HG03575 (cell line): ENCODE data around the gene IDUA.

Experiments used
- ATAC-seq: cut with Tn5 transposase; IDR thresholded peaks from one replicate; pipeline ENCODE4 v1.9.1; 2021; ENCODE audit not compliant: unreplicated experiment, insufficient number of reproducible peaks, low FRiP score; ENCODE audit errors: extremely low read depth

Gene IDUA

GRCh38 chr4:1009542-1010394, 22.9 kb downstream of the IDUA start:
- ATAC-seq = no peak

GRCh38 chr4:1010395-1011021, 23.7 kb downstream of the IDUA start:
- no peak for ATAC-seq

DNA sequence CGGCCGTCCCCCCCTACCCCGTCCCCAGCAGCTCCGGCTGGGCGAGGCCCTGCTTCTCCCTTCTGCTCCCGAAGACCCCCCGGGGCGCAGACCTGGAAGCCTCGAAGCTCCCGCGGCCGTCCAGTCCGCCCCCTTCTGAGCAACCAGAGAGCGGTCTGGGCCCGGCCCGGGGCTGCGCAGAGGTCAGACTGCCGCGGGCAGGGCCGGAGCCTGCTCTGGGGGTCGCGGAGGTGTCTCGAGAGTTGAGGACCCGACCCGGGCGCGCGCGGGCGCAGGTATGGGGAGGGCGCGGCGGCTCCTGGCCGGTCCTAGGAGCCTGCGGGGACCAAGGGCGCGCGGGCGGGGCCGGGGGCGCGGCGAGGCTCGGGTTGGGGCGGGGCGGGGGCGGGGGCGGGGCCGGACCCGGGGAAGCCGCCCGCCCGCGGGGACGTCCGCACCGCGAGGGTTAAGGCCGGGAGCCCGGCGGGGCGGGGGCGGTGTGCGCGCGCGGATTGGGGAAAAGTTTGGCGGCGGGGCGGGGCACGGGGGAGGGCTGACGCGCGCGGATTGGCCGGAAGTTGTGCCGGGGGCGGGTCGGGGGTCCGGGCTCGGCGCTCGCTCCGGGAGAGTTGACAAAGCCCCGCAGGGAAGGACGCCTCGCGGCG, 24.3 kb downstream of the IDUA start, which contains the start of gene FGFRL1:
Gene FGFRL1, plus strand, starts transcription at position 605 of the 644 bp plus-strand sequence. CDS start 860 bp downstream, outside the sequence.
- ATAC-seq = no peak

GRCh38 chr4:1011666-1012033, 24.8 kb downstream of the IDUA start:
- no peak for ATAC-seq

DNA sequence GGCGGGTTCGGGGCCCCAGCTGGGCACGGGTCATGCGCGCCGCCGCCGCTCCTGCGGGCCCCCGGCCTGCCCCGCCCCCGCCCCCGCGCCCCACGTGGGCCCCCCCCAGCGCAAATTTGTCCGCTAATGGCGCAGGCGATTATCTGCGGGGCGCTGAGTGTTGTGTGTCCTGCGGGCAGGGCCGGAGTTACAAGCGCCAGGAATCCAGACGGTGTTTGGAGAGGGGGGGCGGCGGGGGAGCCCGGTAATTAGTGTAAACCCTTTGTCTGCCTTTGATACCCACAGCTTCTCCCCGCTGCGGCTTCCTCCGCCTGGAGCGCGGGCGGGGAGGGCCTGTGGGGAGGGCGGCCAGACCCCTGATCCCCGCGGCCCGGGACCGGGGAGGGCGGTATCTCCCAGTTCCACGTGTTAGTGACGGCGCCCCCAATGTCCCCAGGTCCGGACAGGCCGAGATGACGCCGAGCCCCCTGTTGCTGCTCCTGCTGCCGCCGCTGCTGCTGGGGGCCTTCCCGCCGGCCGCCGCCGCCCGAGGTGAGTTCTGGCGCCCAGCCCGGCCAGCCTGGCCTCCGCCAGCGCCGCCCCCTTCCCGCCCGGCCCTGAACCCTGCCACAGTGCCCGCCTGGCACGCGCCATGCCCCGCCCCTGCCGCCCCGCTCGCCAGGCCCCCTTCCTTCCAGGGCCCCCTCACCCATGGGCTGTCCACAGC, 25.3 kb downstream of the IDUA start:
- ATAC-seq = no peak

DNA sequence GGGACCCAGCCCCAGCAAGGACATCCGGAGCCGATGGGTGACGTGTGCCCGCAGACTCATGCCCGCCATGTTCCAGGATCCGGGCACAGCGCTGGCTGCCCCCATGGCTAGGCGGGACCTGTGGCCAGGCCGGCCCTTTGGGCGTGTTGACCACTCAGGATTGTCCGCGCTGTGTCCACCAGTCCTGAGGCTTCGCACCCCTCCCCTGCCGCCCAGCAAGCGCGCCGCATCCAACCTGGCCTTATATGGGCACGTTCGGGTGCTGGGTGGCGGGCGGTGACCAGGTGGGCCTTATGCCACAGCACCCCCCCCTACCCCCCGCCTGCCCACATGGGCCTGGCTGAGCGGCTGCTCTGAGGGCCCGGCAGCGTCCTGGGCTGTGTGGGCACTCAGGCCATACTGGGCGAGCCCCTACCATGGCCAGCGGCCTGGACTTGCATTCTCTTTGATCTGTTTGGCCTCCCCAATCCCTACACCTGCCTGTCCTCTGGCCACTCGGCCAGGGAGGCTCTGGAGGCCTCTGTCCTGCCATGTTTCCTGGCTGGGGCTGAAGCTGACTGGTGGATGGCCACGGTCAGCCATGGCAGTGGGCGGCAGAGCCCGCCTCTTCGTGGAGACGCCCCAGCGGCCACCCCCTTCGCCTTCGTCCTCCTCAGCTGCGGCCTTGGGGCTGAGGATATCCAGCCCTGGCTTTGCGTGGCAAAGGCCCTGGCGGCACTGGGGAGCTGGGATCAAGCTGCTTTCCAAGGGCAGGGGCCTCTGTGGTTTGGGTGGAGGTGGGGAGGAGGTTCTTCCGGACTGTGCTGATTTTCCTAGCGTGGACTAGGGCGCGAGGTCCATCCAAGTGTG, 26.6 kb downstream of the IDUA start:
- ATAC-seq = no peak

- no peak for ATAC-seq
These were observed 27.7 kb downstream of the IDUA start for GRCh38 chr4:1014291-1015167.

GRCh38 chr4:1015179-1015578, 28.3 kb downstream of the IDUA start:
- no peak for ATAC-seq

DNA sequence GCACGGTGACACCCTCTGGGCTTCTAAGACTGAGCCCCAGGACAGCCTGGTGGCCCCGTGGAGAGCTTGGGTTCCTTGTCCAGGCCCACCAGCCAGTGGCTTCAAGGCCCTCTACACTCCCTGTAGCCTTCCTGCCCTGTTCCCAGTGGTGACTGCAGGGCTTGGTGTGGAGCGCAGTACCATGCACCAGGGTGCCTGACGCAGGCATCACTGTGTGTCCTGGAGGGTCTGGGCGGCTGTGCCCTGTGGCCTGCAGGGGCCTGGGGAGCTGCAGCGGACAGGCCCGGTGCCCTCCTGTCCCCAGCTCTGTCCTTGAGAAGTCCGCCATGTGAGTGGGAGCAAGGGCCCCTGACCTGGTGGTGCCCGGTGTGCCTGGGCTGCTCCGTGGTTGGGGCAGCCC, 28.9 kb downstream of the IDUA start:
- no peak for ATAC-seq

- no peak for ATAC-seq
These were observed 30.4 kb downstream of the IDUA start for GRCh38 chr4:1017211-1017610.

- ATAC-seq = no peak
These were observed 30.9 kb downstream of the IDUA start for GRCh38 chr4:1017706-1018105.

DNA sequence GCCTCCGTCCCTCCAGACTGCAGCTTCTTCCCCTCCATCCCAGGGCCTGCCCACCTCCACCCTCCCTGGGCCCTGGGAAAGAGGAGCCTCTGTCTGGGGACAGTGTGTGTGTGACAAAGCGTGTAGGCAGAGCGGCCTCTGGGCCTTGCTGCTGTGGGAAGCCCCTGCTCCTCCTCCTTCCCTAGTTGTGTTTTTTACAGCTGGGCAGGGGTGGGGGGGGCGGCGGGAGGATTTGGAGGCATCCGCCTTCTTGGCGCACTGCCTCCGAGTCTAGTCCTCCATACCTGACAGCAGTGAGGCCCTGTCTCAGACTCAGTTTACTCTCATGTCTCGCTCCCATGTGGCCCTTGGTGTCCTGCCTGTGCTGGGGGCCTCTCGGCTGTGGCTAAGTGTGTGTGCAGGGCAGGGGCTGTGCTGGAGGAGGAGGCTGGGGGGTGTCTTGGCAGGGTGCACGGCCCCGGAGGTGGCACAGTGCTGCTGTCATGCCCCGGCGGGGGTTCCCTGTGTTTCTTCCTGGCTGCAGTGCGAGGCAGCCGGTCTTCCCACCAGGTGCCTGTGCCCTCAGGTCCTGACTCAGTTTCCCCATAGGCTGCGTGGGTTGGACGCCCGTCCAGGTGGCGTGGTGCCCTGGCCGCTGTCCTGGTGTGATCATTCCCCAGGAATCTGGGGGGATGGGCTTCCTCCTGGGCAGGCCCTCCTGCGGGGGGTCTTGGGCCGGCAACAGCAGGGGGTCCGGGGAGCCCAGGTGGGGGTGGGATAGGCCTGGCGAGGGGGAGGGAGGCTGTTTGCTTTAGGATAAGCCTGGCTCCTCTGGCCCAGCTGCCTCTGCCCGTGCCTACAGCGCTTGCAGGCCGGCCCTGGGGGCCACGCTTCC, 31.5 kb downstream of the IDUA start:
- no peak for ATAC-seq

DNA sequence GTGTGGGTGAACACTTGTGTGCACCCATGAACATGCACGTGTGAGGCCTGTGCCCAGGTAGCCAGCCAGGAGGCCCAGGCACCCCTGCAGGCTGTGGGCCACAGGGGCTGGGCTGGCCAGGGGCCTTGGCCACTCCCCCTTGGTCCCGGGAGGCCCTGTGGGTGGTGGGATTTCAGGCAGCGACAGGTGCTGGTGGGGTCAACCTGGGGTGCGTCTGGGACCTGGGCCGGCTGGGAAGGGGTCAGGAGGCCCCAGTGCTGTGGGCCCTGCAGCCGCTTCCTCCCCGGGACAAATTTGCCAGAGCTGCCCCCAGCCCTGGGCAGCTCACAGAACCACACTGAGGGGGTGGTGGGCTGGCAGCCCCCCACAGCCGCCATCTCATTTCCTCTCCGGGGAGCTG, 32.5 kb downstream of the IDUA start:
- ATAC-seq = no peak

- ATAC-seq = no peak
These were observed 33.1 kb downstream of the IDUA start for GRCh38 chr4:1019729-1020470.

DNA sequence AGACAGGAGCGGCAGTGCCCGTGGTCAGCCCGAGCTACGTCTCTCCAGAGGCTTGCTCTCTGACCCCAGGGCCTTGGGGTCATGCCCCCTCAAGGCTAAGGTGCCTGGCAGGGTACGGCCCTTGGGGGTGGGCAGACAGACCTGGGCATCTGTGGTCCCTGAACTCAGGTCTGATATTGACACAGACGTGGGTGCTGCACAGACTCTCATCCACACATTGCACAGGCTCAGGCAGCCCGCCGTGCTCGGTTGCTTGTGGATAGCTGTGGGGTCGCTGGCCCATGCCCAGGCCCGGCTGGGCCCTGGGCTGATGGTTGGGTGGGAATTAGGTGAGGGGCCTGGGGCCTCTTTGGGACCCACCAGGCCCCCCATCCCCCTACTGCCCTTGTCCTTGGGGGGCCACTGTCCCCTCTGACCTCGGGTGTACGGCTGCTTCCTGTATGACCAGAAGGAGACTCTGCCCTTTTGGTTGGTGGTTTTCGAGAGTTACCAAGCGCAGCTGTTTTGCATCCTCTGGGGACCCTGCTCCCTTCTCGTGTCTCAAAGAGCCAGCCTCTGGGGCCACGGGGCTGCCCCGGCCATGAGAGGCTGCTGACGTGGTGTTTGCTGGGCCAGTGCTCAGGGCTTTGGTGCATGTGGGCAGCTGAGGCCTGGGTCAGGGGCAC, 34.7 kb downstream of the IDUA start:
- no peak for ATAC-seq
